Thoracic aorta (tissue), 2 donors: ENCODE data around the gene CNTNAP2. TPM values are rescaled to one million over a fixed set of nuclear protein-coding genes. Genes with fewer than 3 reads are reported as not detected.

Experiments
- ATAC-seq: fragments of 150-250 bp; one replicate; pipeline ENCODE4 v1.8.0; 2017; ENCODE audit warnings: low read depth; ENCODE audit not compliant: insufficient number of reproducible peaks, low FRiP score
- DNase-seq: peaks from one replicate; pipeline ENCODE4 v3.0.0-alpha.2; 2020; ENCODE audit warnings: low spot score
- H3K27ac ChIP-seq, 2 donors: fragments of 200-600 bp; sonication (generic); 1 replicate in 1 of 2; 2 replicates in 1 of 2; pipeline ENCODE4 v1.5.1; 2016; ENCODE audit warnings: mild to moderate bottlenecking in 2 of 2, moderate library complexity in 2 of 2
- H3K27me3 ChIP-seq: fragments of 200-600 bp; sonication (generic); replicated peaks from 2 replicates; pipeline ENCODE4 v1.6.0; 2016; ENCODE audit warnings: mild to moderate bottlenecking; ENCODE audit not compliant: insufficient read depth
- H3K36me3 ChIP-seq: fragments of 200-600 bp; sonication (generic); one replicate; pipeline ENCODE4 v1.5.1; 2016
- H3K4me1 ChIP-seq, 2 donors: fragments of 200-600 bp; sonication (generic); 1 replicate in 1 of 2; 2 replicates in 1 of 2; pipeline versions ENCODE4 v1.5.1 to v1.6.0; 2016; ENCODE audit warnings: low read depth in 2 of 2, mild to moderate bottlenecking in 1 of 2; ENCODE audit not compliant: control insufficient read depth in 1 of 2
- H3K4me3 ChIP-seq: fragments of 200-600 bp; sonication (generic); 2 replicates; pipeline ENCODE4 v1.5.1; 2016; ENCODE audit warnings: mild to moderate bottlenecking
- H3K9me3 ChIP-seq: fragments of 200-600 bp; sonication (generic); 2 replicates; pipeline ENCODE4 v1.5.1; 2016
- total RNA-seq, 2 donors: library from RNA; depleted of rRNA; stranded (reverse); fragments of >200 nt; gene quantifications; one replicate each; pipeline versions ENCODE4 v1.1.0 to v1.2.3, GENCODE V29; 2016
- TF ChIP-seq, protein P1 (sequence below): fragments of 200-600 bp; sonication (generic); IDR thresholded peaks from one replicate; pipeline ENCODE4 v1.5.1; 2019; ENCODE audit warnings: antibody characterized with exemption

The CNTNAP2 gene
- total RNA-seq, 2 donors from 2014 or later = not detected

DNA sequence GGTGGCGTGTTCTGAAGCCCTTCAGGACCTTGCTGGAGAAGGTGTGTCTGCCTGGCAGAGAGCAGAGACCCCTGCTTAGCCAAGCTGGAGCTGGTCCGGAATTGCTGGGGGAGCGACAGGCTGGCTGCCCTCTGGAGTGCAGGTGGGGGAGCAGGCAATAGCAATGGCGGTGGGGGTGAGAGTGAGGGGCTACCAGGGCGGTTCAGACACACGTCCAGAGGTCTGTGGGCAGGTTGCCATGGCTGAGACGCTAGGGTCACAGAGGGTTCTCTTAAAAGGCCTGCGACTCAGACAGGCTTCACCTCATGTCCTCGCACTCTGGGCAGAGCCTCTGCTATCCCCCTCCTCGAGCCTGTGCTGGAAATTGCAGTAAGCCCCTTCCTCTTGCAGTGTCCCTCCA is 2144.9 kb downstream of the CNTNAP2 start:
- Histone ChIP-seq H3K27me3 (no peaks in the 10 kb centered on the region), H3K4me3 (no peak overlapping the region), H3K4me1 (peaks cover 0 to 2% of the 10 kb centered on the region in 2 donors), H3K27ac (no peak overlapping the region), H3K36me3 (no peaks in the 10 kb centered on the region), H3K9me3 (no peaks in the 10 kb centered on the region)
- DNase-seq = no peak
- ATAC-seq = no peak
- TF ChIP-seq, protein P1, sequence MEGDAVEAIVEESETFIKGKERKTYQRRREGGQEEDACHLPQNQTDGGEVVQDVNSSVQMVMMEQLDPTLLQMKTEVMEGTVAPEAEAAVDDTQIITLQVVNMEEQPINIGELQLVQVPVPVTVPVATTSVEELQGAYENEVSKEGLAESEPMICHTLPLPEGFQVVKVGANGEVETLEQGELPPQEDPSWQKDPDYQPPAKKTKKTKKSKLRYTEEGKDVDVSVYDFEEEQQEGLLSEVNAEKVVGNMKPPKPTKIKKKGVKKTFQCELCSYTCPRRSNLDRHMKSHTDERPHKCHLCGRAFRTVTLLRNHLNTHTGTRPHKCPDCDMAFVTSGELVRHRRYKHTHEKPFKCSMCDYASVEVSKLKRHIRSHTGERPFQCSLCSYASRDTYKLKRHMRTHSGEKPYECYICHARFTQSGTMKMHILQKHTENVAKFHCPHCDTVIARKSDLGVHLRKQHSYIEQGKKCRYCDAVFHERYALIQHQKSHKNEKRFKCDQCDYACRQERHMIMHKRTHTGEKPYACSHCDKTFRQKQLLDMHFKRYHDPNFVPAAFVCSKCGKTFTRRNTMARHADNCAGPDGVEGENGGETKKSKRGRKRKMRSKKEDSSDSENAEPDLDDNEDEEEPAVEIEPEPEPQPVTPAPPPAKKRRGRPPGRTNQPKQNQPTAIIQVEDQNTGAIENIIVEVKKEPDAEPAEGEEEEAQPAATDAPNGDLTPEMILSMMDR = no peak

DNA sequence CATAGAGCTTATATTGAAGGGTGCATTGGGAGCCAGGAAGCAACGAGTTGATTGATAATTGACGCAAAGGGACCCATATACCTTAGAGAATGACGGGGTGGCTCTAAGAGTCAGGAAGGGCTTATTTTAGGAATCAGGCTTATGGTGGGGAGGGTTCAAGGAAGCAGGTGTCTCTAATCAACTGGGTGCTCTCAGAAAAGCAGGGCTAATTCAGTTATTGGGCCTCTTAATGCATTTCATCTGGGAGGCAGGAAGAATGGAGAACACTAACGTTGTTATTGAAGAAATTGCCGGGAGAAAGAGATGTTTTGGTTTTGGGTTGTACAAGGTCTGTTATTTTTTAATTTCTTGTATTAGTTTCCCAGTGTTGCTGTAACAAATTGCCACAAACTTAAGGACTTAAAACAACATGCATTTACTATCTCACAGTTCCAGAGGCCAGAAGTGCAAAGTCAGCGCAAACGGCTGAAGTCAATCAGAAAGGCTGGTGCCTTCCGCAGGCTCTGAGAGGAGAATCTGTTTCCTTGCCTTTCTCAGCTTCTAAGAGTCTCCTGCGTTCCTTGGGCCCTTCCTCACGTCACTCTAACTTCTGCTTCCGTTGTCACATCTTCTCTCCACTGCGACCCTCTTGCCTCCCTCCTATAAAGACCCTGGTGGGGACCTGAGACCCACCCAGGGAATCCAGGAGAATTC is 2145.5 kb downstream of the CNTNAP2 start:
- Histone ChIP-seq H3K9me3 (no peaks in the 10 kb centered on the region), H3K27me3 (no peaks in the 10 kb centered on the region), H3K36me3 (no peaks in the 10 kb centered on the region), H3K4me1 (peaks cover 0 to 2% of the 10 kb centered on the region in 2 donors), H3K4me3 (peak overlapping the region; percentile 21), H3K27ac (no peak overlapping the region)
- DNase-seq (no peak), ATAC-seq (no peak)
- TF ChIP-seq, protein P1 = no peak

DNA sequence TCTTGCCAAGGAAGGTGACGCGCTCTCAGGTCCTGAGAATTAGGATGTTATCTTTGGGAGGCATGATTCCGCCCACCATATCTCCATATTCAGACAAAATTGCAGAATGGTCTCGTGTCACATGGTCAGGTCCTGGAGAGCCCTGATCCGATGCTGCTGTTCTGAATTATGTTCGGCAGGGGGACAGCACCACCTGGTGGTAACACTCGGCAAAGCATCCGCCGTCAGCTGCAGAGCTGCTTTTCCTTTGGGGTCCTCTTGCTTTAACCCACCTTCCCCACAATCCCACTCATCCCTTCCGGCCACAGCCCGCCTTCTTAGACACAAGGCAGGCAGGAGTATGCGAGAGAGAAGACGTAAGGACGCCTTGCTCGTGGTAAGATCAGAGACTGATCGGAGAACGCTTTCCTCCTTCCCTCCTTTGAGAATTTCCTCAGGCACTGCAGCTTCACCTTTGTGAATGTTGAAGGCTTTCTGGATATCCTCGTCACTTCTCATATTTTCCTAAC is 2146.2 kb downstream of the CNTNAP2 start:
- no peak overlapping the region for H3K27ac ChIP-seq
- no peaks in the 10 kb centered on the region for H3K36me3 ChIP-seq
- no peak for ATAC-seq
- TF ChIP-seq, protein P1 = peak; percentile 92
- peak overlapping the region; percentile 46 for H3K4me3 ChIP-seq
- H3K4me1 ChIP-seq = peaks cover 0 to 2% of the 10 kb centered on the region in 2 donors
- no peaks in the 10 kb centered on the region for H3K9me3 ChIP-seq
- no peaks in the 10 kb centered on the region for H3K27me3 ChIP-seq
- peak; percentile 16 for DNase-seq

DNA sequence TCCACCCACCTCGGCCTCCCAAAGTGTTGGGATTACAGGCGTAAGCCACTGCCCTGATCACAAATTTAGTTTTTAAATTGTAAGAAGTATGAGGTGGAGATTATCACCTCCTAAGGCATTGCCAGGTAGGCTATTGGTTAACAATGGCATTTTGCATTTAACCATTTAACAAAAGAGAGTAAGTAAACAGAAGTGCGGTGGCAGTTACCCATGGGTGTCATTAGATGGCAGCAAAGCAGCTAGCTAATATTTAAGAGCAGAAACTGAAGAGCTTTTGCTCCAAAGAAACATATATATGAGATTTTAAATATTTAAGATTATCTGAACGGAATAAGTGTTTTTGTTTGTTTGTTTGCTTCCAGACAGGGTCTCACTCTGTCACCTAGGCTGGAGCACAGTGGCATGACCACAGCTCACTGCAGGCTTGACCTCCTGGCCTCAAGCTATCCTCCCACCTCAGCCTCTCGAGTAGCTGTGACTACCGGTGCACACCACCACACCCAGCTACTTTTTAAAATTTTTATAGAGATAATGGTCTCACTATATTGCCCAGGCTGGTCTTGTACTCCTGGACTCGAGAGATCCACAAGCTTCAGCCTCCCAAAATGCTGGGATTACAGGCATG is 2148.4 kb downstream of the CNTNAP2 start:
- Histone ChIP-seq H3K4me3 (no peak overlapping the region), H3K27ac (no peak overlapping the region), H3K27me3 (no peaks in the 10 kb centered on the region), H3K9me3 (no peaks in the 10 kb centered on the region), H3K4me1 (peaks cover 0 to 2% of the 10 kb centered on the region in 2 donors), H3K36me3 (no peaks in the 10 kb centered on the region)
- DNase-seq (no peak), ATAC-seq (no peak)
- TF ChIP-seq, protein P1 = peak; percentile 33

DNA sequence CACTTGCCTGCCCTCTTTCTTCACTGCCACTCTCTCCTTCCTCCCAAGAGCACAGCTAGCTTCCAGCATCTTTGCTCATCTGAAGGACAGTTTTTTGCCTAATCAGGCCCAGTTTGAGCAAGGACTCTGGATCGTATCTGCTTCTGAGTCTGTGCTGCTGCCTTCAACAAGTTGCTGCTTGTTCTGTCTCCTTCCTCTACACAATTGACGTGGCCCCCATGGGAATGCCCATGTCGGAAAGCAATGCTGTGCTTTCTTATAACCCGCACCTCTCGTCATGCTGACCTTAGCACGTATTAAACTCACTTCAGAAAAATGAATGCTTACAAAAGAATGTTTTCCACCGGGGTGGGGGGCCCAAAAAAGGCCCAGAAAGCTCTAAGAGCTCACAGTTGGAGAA is 2149.3 kb downstream of the CNTNAP2 start:
- no peaks in the 10 kb centered on the region for H3K9me3 ChIP-seq
- H3K27me3 ChIP-seq = no peaks in the 10 kb centered on the region
- no peak overlapping the region for H3K4me3 ChIP-seq
- H3K36me3 ChIP-seq = no peaks in the 10 kb centered on the region
- H3K27ac ChIP-seq = no peak overlapping the region
- DNase-seq (no peak), ATAC-seq (no peak)
- TF ChIP-seq, protein P1 = no peak
- H3K4me1 ChIP-seq = peaks cover 0 to 2% of the 10 kb centered on the region in 2 donors
